ENCODE data around the gene RDH16.

The RDH16 gene, protein sequence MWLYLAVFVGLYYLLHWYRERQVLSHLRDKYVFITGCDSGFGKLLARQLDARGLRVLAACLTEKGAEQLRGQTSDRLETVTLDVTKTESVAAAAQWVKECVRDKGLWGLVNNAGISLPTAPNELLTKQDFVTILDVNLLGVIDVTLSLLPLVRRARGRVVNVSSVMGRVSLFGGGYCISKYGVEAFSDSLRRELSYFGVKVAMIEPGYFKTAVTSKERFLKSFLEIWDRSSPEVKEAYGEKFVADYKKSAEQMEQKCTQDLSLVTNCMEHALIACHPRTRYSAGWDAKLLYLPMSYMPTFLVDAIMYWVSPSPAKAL

DNA sequence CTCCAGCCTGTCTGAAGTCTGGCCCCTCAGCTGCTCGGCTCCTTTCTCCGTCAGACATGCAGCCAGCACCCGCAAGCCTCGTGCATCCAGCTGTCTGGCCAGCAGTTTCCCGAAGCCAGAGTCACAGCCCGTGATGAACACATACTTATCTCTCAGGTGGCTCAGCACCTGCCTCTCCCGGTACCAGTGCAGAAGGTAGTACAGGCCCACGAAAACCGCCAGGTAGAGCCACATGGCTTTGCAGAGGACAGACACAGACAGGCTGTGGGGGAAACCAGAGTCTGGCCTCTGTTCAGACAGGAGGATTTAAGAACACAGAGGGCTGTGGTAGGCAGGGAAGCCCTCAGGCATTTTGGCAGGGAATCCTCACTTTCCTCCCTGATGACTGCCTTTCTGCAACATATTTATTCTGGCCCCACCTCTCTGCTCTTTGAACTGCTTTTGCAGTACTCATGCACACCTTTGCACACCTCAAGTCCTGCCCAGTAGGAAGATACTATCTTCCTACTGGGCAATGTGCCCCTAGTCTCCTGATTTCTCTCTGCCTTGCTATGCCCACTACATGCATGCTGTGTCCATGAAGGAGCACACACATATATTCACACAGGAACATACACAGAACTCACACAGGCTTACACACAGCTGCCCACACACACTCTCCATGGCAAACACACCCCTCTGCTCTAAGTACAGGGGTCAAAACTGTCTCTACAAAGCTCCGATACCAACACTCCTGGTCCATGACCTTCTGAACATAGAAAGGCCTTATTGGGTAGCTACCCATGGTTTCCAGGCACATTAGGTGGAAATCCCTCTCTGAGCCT, at the start of gene RDH16:
RDH16 (minus strand) TSS at position 380 of the 824 bp plus-strand sequence; CDS start at position 234, 146 bp downstream.
- peak; percentile 66 for DNase-seq (ENCODE audit: low spot score)

DNA sequence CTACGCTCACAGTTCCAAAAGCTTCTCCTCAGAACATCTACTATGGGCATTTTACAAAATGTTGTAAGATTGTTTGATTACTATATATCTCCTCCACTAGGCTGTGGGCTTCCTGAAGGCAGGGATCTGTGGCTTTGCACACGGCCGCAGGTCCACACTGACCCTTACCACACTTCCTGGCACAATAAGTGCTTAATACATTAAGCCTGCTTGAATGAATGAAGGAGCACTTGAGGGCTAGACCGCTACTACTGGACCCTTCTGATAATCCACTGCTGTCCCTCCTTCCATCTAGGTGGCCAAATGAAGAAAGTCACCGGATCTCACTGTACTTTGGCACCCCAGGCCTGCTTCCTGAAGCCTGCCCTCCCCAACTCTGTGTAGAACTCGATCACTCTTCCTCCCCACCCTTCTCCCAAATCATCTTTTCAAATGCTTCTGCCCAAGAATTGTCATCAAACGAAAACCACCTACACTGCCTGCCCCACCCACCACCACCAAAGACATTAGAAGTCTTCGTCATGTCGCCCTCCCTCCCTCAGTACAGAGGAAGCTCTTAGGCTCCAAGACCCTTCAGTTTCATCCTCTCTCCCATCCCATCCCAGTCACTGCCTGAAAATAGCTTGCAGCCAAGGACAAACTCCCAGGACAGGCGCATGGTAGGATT, 49.5 kb upstream of the RDH16 start:
- no peak for DNase-seq (ENCODE audit: low spot score)

DNA sequence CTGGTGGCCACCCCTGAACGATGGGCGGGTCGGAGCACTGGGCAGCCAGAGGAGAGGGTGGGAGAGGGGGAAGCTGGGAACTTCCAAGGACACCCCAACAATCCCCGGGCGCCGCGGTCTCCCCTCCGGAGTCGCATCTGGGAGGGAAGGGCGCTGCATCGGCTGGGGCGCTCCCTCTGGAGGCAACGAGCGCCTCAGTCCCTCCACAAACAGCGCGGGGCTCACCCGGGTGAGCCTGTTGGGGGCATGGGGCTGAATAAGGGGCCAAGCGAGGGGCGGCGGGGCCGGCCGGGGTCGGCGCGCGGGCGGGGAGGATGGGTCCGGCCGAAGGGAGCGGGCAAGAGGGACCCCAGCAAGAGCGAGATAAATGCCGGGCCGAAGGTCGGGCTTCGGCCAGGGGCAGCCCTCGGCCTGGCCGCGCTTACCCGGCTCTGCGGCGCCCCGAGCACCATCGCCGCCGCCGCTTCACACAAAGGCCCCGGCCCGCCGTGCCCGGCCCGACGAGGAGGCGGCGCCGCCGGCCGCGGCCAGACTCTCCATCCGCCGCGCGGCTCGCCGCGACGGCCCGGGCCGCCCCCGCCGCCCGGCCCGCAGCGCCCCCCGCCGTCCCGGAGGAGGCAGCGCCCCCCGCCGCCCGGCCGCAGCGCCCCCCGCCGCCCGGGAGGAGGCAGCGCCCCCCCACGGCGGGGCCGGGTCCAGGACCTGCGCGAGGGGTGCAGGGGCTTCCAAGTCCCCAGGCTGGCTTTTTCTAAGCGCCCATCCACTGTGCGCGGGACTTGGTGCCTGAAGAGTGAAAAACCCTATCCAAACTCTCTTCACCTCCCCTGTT, 48.8 kb upstream of the RDH16 start, which contains the start of gene ZBTB39:
ZBTB39 (minus strand) TSS at position 567 of the 829 bp plus-strand sequence. CDS start 1,629 bp downstream, outside the sequence.
- peak; percentile 84 for DNase-seq (ENCODE audit: low spot score)

DNA sequence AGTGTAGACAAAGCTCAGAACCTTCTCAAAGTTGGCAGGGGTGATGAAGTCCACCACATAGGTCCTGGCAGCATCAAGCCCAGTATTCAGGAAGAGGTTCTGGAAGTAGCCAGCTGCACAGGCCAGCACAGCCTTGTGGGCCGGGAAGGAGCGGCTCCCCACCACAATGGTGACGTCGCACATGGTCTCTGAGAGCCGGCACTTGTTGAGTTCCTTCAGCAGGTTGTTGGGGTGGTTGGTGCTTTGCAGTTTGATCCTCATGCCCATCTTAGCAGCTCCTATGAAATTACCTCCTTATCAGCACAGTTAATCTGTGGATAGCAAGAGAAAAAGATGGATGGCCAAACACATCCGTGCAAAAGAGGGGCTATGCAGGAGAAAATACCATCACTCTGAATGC, 47.2 kb upstream of the RDH16 start:
- no peak for DNase-seq (ENCODE audit: low spot score)

DNA sequence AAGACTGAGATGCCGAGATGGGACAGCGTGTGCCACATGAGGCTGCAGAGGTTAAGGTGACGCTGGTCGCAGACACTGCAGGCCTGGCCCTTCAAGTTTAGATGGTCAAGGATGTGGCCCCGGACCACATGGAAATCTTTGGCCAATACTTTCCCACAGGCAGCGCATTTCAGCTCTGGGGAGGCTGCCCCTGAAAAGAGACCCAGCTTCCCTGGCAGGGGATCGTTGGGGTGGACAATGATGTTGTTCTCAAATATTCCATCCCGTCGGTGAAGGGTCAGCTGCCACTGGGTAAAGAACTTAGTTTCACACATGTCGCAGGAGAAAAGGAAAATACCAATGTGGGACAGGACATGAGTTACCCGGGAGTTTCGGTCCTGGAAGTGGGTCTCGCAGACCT, 46.0 kb upstream of the RDH16 start:
- DNase-seq (ENCODE audit: low spot score): no peak

DNA sequence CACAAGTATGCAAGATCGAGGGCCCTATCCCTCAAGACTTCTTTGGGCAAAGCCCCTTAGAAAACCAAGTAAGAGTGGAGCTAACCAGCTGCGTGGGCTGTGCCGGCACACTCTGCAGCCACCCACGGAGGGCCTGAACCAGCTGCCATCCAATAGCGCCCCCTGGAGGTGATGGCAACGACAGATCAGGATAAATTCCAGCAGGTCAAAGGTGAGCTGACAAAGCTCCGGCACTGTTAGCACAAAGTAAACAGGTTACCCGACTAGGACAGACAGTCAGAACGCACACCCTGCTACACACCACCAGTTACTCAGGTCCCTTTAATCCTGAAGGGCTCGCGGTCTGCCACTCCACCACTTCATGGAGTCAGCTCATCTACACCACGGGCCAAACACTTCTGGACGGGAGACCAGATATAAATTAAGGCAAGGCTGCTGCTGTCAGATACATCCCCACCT, 44.1 kb upstream of the RDH16 start:
- peak; percentile 56 for DNase-seq (ENCODE audit: low spot score)

DNA sequence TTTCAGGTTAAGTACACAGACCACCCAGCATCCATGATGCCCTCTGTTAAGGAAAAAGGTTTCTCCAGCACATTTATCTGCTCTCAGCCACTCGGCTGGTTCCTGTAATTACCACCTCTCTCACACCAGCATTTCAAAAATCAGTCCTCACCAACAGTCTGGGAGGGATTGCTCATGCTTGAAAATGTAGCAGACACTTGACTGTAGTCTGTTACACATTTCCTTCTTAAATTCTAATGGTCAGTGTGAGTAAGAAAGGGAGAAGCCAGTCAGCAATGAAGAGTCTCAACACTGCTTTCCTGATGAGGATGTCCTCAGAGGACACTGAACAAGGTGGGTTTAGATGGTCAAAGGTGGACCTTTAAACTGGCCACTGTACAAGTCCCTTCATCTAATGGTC, 43.0 kb upstream of the RDH16 start:
- DNase-seq (ENCODE audit: low spot score): no peak

DNA sequence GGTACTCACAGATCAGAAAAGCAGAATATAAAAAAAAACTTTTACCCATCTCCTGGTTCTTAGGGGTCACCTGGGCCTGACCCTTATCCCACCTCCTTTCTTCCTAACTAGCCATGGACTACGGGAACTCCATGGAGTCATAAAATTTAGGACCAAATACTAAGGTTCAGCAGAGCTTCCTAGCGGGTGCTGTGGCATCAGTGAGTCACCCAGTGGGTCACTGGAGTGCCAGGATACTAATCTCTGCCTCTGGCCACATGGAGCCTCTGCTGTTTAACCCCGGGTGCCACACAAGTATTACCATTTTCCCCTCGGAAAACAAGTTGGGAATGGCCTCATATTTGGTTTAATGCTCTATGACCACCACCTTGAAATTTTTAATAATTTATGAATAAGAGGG, 42.0 kb upstream of the RDH16 start:
- DNase-seq (ENCODE audit: low spot score): no peak

DNA sequence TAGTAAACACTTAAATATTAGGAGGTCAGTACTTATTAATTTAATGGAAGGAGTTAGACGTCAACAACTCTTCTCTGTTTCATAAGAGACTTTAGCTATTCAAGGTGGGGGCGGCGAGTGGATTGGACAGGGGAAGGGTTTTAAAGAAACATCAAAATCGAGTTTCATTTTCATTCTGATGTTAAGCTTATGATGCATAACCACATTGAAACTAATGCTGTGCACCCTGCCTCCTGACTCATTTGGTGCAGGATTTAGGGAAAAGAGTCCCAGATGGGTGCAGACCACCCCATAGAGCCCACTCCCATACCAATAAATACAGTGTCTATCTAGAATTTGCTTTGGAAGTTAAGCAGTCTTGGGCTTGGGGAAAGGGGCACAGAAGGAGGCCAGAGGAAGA, 41.6 kb upstream of the RDH16 start:
- no peak for DNase-seq (ENCODE audit: low spot score)

DNA sequence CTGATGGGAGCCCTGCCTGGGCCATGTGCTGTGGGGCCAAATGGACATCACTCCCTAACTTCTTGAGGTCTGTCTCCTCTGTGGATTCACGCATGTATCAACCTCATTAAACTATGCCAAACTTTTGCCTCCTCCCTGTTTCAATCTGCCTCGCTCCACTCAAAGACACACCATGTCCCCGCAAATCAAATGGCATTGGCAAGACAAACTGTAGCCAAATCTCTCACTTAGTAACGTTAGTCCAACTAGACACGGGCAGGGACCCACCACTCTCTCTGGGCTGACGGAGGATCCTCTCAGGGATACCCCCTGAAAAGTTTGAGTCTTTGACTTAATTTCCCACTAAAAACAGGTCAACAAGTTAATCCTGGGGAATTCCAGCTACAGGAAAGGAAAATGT, 40.9 kb upstream of the RDH16 start:
- DNase-seq (ENCODE audit: low spot score): no peak

DNA sequence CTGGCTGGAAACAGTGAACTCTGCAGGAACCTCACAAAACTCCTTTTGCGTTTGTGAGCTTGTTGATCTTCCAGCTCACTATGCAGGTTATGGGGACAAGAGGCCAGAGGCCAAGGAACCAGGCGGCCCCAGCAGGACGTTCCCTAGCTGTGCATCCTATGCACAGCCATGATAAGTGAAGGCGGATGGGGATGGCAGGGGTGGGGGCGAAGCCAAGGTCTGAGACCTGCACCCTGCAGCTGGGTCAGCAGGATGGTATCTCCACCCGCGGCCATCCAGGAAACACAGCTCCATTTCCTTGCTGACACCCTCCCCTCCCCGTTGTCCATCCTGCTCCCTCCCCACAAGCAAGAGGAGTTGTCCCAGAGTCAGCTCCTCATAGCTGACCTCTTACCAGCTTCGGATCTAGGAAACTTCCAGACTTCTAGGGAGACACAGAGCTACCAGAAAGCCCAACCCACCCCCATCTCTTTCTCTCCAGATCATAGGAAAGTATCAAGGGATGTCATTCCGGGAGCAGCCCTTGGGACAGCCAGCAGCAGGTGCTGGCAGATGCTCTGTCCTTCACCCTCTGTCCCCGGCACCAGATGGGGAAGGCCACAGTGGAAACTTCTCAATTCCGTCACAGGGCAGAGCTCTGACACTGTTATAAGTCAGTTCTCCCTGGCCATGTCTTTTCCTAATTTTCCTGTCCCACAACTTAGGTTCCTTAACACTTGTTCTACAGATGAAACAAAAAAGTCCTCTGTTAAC, 39.6 kb upstream of the RDH16 start:
- no peak for DNase-seq (ENCODE audit: low spot score)

DNA sequence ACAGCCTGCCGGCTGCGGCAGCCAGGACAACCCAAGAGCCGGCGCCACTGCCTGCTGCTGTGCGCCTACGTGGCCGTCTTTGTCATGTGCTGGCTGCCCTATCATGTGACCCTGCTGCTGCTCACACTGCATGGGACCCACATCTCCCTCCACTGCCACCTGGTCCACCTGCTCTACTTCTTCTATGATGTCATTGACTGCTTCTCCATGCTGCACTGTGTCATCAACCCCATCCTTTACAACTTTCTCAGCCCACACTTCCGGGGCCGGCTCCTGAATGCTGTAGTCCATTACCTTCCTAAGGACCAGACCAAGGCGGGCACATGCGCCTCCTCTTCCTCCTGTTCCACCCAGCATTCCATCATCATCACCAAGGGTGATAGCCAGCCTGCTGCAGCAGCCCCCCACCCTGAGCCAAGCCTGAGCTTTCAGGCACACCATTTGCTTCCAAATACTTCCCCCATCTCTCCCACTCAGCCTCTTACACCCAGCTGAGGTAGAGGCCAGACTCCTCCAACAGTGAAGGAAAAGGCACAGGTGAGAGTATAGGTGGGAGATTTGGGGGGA, 38.6 kb upstream of the RDH16 start:
- DNase-seq (ENCODE audit: low spot score): no peak

DNA sequence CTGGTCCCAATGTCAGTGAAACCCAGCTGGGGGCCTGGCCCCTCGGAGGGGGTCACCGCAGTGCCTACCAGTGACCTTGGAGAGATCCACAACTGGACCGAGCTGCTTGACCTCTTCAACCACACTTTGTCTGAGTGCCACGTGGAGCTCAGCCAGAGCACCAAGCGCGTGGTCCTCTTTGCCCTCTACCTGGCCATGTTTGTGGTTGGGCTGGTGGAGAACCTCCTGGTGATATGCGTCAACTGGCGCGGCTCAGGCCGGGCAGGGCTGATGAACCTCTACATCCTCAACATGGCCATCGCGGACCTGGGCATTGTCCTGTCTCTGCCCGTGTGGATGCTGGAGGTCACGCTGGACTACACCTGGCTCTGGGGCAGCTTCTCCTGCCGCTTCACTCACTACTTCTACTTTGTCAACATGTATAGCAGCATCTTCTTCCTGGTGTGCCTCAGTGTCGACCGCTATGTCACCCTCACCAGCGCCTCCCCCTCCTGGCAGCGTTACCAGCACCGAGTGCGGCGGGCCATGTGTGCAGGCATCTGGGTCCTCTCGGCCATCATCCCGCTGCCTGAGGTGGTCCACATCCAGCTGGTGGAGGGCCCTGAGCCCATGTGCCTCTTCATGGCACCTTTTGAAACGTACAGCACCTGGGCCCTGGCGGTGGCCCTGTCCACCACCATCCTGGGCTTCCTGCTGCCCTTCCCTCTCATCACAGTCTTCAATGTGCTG, 38.0 kb upstream of the RDH16 start:
- DNase-seq (ENCODE audit: low spot score): no peak

DNA sequence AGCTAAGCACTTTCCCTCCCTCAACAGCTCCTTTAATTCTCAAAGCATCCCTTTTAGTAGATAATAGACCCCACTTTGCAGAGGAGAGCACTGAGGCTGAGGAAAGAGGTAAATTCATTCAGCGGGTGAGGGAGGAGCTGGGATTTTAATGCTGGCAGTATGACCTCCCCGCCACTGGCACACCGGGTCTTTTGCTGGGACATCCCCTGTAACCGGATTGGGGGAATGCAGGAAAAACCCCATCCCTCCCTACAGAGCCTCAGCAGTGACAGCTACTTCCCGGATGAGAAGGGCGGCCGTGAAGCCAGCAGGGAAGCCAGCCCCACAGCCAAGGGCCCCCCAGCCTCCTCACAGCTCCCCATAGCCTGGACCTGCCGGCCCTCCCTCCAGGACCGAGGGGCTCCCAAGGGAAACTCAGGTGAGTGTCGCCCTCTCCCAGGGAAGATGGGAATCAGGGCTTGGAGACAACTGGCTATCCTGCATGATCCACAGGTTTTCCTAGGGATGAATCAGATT, 36.9 kb upstream of the RDH16 start:
- DNase-seq (ENCODE audit: low spot score): no peak

DNA sequence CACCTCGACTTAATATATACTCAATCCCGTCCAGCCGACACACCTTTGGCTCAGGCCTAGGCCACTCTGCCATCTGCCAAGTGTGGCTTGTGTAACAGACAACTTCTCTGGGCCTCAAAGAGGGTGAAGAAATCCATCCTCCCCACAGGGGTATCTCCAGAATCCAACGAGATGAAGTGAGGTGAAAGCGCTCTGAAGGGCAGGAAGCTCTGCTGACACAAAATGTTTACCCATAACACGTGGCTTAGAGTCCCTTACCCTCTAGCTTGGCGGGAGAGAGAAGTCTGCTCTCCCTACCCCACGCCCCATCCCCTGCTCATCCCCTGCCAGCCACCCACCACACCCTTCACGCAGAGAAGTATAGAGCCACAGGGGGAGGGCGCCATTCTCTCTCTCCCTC, 35.9 kb upstream of the RDH16 start:
- DNase-seq (ENCODE audit: low spot score): no peak

DNA sequence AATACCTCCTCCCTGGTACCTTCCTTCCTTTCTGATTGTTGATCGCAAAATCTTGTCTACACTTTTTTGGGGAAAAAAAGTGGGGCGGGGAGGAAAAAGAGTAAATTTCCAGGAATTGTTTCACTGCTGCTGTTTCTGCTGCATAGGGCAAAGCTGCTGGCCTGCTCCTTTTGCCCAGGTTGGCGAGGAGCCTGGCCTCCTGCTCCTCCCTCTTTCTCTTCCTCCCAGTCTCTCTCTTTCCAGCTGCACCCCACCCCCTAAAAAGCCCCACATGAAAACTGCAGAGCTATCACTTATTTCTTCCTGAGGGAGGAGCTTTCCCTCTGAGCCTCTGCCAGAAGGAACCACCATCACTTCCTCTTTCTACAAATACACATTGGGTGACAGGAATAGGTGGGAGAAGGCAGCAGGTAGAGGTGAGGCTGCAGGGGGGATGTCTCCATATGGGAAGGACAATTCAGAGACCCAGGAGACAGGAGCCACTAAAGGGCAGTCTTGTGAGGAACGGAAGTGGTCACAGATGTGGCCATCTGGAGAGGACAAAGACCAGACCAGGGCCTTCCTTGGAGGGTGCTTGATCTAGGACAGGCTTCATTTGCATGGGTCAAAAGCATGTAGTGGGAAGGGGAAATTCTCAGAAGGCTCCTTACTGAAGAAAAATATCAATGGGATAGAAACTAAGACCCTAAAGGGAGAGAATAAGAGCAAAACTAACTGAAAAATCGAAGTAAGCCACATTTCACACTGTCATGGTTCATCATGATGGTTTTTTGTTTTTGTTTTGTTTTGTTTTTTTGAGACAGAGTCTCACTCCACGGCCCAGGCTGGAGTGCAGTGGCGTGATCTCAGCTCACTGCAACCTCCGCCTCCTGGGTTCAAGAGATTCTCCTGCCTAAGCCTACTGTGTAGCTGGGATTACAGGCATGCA, 34.2 kb upstream of the RDH16 start:
- DNase-seq (ENCODE audit: low spot score): no peak

DNA sequence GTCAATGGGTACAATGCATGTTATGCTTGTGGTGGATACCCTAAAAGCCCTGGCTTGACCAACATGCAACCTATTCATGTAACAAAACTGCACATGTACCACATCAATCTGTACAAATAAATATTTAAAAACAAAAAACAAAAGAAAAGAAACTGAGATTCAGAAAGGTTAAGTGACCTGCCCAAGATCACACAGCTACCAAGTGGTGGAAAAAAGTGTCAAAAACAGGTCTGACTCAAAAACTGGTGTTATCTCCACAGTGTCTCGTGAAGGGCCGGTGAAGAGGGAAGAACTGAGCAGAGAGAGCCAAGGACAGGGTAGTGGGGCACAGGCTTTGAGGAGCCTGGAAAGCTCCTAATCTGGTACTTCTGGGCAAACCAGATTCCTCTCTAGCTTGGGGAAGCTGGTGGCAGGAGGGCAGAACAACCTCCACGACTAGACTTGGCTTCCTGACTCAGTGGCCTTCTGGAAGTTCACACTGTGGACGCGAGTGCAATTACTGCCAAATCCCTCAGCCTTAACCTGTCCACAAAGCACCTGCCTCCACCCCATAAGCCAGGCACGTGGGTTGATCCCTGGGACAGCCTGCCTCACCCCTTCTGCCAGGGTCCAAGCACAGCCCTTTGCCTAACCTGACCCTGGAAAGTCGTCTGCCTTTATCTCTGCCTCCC, 33.4 kb upstream of the RDH16 start:
- DNase-seq (ENCODE audit: low spot score): no peak
